ENCODE results near the gene CAPN1. TPM values are rescaled to one million over a fixed set of nuclear protein-coding genes. Genes with fewer than 3 reads are reported as not detected.

CAPN1 gene
- total and polyA plus RNA-seq, 2 of the 13 experiments (the other 11 are each of a cell fraction or from before 2014, with no cell fraction given): 57.3 to 82.6 TPM

- TF ChIP-seq ZFP91 (CRISPR knock-in tag; IDR thresholded peaks at IDR 0.05; ENCODE audit: borderline replicate concordance) (peak; percentile 73; the same call in 1 of the 2 replicates), ZNF160 (CRISPR knock-in tag; IDR thresholded peaks at IDR 0.05) (no peak), MLLT10 (CRISPR knock-in tag; IDR thresholded peaks at IDR 0.05) (no peak), UBTF (CRISPR knock-in tag; IDR thresholded peaks at IDR 0.05) (peak; percentile 13; the same call in 1 of the 2 replicates), SAP130 (CRISPR knock-in tag; IDR thresholded peaks at IDR 0.05; ENCODE audit: low read depth) (peak; percentile 55), RFXAP (CRISPR knock-in tag; IDR thresholded peaks at IDR 0.05; ENCODE audit: borderline replicate concordance) (no peak), ZFP36L2 (CRISPR knock-in tag; IDR thresholded peaks at IDR 0.05) (no peak), TOPORS (CRISPR knock-in tag; IDR thresholded peaks at IDR 0.05) (no peak), ZNF788 (CRISPR knock-in tag; IDR thresholded peaks at IDR 0.05; ENCODE audit: borderline replicate concordance) (0 out of 2 replicates have a peak, but pooled peaks have one; percentile 59), ZEB1 (IDR thresholded peaks at IDR 0.05; ENCODE audit: insufficient replicate concordance, low read depth) (no peak), ZNF615 (CRISPR knock-in tag; IDR thresholded peaks at IDR 0.05; ENCODE audit: borderline replicate concordance) (no peak), HOXA3 (CRISPR knock-in tag; IDR thresholded peaks at IDR 0.05) (no peak), NAIF1 (CRISPR knock-in tag; IDR thresholded peaks at IDR 0.05; ENCODE audit: borderline replicate concordance) (no peak)
- TF ChIP-seq, protein P1, sequence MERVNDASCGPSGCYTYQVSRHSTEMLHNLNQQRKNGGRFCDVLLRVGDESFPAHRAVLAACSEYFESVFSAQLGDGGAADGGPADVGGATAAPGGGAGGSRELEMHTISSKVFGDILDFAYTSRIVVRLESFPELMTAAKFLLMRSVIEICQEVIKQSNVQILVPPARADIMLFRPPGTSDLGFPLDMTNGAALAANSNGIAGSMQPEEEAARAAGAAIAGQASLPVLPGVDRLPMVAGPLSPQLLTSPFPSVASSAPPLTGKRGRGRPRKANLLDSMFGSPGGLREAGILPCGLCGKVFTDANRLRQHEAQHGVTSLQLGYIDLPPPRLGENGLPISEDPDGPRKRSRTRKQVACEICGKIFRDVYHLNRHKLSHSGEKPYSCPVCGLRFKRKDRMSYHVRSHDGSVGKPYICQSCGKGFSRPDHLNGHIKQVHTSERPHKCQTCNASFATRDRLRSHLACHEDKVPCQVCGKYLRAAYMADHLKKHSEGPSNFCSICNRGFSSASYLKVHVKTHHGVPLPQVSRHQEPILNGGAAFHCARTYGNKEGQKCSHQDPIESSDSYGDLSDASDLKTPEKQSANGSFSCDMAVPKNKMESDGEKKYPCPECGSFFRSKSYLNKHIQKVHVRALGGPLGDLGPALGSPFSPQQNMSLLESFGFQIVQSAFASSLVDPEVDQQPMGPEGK (CRISPR knock-in tag; IDR thresholded peaks at IDR 0.05): no peak
- TF ChIP-seq, protein P2, sequence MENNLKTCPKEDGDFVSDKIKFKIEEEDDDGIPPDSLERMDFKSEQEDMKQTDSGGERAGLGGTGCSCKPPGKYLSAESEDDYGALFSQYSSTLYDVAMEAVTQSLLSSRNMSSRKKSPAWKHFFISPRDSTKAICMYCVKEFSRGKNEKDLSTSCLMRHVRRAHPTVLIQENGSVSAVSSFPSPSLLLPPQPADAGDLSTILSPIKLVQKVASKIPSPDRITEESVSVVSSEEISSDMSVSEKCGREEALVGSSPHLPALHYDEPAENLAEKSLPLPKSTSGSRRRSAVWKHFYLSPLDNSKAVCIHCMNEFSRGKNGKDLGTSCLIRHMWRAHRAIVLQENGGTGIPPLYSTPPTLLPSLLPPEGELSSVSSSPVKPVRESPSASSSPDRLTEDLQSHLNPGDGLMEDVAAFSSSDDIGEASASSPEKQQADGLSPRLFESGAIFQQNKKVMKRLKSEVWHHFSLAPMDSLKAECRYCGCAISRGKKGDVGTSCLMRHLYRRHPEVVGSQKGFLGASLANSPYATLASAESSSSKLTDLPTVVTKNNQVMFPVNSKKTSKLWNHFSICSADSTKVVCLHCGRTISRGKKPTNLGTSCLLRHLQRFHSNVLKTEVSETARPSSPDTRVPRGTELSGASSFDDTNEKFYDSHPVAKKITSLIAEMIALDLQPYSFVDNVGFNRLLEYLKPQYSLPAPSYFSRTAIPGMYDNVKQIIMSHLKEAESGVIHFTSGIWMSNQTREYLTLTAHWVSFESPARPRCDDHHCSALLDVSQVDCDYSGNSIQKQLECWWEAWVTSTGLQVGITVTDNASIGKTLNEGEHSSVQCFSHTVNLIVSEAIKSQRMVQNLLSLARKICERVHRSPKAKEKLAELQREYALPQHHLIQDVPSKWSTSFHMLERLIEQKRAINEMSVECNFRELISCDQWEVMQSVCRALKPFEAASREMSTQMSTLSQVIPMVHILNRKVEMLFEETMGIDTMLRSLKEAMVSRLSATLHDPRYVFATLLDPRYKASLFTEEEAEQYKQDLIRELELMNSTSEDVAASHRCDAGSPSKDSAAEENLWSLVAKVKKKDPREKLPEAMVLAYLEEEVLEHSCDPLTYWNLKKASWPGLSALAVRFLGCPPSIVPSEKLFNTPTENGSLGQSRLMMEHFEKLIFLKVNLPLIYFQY (CRISPR knock-in tag; IDR thresholded peaks at IDR 0.05; ENCODE audit: borderline replicate concordance): no peak
- TF ChIP-seq, protein P3, sequence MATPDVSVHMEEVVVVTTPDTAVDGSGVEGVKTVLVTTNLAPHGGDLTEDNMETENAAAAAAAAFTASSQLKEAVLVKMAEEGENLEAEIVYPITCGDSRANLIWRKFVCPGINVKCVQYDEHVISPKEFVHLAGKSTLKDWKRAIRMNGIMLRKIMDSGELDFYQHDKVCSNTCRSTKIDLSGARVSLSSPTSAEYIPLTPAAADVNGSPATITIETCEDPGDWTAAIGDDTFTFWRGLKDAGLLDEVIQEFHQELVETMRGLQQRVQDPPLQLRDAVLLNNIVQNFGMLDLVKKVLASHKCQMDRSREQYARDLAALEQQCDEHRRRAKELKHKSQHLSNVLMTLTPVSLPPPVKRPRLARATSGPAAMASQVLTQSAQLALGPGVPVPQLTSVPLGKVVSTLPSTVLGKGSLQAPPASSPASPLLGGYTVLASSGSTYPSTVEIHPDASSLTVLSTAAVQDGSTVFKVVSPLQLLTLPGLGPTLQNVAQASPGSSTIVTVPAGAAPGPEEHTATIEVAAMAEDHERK (CRISPR knock-in tag; IDR thresholded peaks at IDR 0.05; ENCODE audit: low read depth): no peak
These were observed 786 bp downstream of the CAPN1 start (continued) for GRCh38 chr11:65182258-65183170.
